NCI-H187 treated with DMSO at 0.1 percent for 48 hours (cell line): ENCODE data around the gene HPGDS.
"Not testable (repeated sequence)": the region's sequence is repeated elsewhere in the genome, so short reads cannot be mapped to it uniquely, and the experiment has no call there.

Experiments
- DNase-seq: peaks from one replicate; lab custom pipeline; 2025; lab: John Stamatoyannopoulos, UW

HPGDS gene

GRCh38 chr4:94357624-94358023 is 15.0 kb upstream of the HPGDS start:
- no peak for DNase-seq

GRCh38 chr4:94356444-94356843 is 13.8 kb upstream of the HPGDS start:
- no peak for DNase-seq

GRCh38 chr4:94354474-94354896 is 11.8 kb upstream of the HPGDS start:
- no peak for DNase-seq

- DNase-seq, result no peak
Observed at GRCh38 chr4:94352996-94353395, 10.4 kb upstream of the HPGDS start.

- no peak for DNase-seq
Observed at GRCh38 chr4:94352163-94352562, 9.5 kb upstream of the HPGDS start.

- DNase-seq, result no peak
Observed at GRCh38 chr4:94351319-94351718, 8.7 kb upstream of the HPGDS start.

- DNase-seq, result no peak
Observed at GRCh38 chr4:94350095-94350494, 7.5 kb upstream of the HPGDS start.

GRCh38 chr4:94349193-94349592 is 6.6 kb upstream of the HPGDS start:
- DNase-seq, result no peak

- DNase-seq, result no peak
Observed at GRCh38 chr4:94348666-94349065, 6.0 kb upstream of the HPGDS start.

GRCh38 chr4:94346541-94346940 is 3.9 kb upstream of the HPGDS start:
- no peak for DNase-seq

GRCh38 chr4:94345969-94346368 is 3.3 kb upstream of the HPGDS start:
- DNase-seq, result no peak

- no peak for DNase-seq
Observed at GRCh38 chr4:94345266-94345665, 2.6 kb upstream of the HPGDS start.

GRCh38 chr4:94344457-94344856 is 1.8 kb upstream of the HPGDS start:
- DNase-seq, result no peak

- DNase-seq, result no peak
Observed at GRCh38 chr4:94341481-94342370, 910 bp downstream of the HPGDS start.

GRCh38 chr4:94339779-94340178 is 2.9 kb downstream of the HPGDS start:
- no peak for DNase-seq

- DNase-seq, result no peak
Observed at GRCh38 chr4:94338681-94339351, 3.8 kb downstream of the HPGDS start.

- not testable (repeated sequence) for DNase-seq
Observed at GRCh38 chr4:94336791-94337190, 5.8 kb downstream of the HPGDS start.

GRCh38 chr4:94336303-94336702 is 6.3 kb downstream of the HPGDS start:
- no peak for DNase-seq

- no peak for DNase-seq
Observed at GRCh38 chr4:94334962-94335361, 7.7 kb downstream of the HPGDS start.

- no peak for DNase-seq
Observed at GRCh38 chr4:94334476-94334875, 8.2 kb downstream of the HPGDS start.

- no peak for DNase-seq
Observed at GRCh38 chr4:94333866-94334265, 8.8 kb downstream of the HPGDS start.

GRCh38 chr4:94332983-94333590 is 9.5 kb downstream of the HPGDS start:
- DNase-seq, result no peak

GRCh38 chr4:94329933-94330332 is 12.7 kb downstream of the HPGDS start:
- no peak for DNase-seq
